GM19023 (cell line): ENCODE data around the gene SLC41A3.
"Not testable (repeated sequence)": the region's sequence is repeated elsewhere in the genome, so short reads cannot be mapped to it uniquely, and the experiment has no call there.

Experiments
- ATAC-seq: cut with Tn5 transposase; IDR thresholded peaks from one replicate; pipeline ENCODE4 v1.9.1; 2021; ENCODE audit warnings: mild to moderate bottlenecking, moderate library complexity; ENCODE audit not compliant: unreplicated experiment

Gene SLC41A3

DNA sequence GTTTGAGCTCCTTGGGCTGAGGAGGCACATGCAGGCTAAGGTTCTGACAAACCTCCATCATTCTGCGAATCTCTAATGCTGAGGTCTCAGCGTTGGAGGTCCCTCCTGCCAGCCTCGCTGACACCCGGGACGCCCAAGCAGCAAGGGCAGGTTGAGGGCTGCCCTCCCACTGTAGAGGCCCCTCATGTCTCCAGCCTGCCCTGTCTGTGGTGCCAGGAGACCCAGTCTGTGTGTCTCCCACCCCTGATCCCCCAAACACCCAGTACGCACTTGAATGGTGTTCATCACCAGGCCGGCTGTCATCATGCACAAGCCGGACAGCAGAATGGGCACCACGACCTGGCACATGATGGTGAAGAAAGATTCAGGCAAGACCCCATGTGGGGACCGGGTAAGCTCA is 27.8 kb downstream of the SLC41A3 start:
- ATAC-seq, result no peak

DNA sequence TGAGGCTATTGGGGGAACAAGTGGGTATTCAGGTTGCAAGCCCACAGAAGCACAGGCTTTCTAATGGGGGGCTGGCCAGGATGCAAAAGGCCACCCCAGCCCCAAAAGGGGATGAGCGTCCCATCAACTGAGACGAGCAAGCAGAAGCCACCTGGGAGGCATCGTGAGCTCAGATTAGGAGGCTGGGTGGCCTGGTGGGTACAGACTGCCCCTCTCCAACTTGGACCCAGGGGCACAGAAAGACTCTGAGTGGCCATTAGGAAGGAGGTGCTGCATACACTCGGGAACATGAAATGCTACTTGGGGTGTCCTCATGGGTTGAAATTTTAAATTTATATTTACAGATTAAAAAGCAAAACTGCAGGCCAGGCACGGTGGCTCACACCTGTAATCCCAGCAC is 29.1 kb downstream of the SLC41A3 start:
- ATAC-seq, result no peak

DNA sequence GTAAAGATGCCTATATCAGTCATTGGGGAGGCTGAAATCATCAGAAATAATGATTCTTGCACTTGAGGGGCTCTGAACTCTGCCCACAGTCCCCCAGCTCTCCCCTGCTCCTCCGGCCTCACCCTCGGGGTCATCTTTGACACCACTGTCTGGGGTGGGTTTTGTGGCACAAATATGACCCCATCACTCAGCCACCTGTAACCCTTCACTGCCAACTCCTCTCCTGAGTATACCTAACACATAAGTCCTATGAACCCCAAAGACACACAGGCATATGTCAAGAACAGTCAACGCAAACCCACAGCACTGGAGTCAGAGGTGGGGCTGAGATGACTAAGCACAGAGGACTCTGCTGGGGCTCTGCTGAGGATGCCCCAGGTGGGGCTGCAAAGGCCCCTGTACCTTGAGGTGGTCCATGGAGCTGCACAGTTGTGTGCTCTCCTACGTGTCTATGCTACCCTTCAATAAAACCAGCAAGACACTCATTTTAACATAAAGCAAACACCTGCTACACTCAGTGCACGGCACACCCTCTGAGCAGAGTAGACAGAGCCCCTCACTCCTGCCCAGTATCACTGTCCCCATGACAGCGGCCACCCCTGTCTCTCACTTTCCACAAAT is 29.9 kb downstream of the SLC41A3 start:
- ATAC-seq, result no peak

DNA sequence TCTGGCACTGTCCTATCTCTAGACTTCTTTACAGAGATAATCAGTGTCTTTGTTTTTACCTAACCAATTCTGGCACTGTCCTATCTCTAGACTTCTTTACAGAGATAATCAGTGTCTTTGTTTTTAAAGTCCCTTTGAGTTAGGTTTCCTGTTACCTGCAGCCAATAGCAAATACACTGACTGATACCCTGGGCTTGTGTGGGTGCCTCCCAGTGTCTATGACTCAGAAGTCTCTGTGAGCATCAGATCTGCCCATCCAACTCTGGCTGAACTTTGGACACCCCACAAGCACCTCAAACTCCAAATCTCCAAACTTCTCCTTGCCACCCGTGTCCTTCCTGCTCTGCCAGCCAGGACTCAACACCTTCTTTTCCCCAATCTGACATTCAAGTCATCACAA is 30.4 kb downstream of the SLC41A3 start:
- no peak for ATAC-seq

DNA sequence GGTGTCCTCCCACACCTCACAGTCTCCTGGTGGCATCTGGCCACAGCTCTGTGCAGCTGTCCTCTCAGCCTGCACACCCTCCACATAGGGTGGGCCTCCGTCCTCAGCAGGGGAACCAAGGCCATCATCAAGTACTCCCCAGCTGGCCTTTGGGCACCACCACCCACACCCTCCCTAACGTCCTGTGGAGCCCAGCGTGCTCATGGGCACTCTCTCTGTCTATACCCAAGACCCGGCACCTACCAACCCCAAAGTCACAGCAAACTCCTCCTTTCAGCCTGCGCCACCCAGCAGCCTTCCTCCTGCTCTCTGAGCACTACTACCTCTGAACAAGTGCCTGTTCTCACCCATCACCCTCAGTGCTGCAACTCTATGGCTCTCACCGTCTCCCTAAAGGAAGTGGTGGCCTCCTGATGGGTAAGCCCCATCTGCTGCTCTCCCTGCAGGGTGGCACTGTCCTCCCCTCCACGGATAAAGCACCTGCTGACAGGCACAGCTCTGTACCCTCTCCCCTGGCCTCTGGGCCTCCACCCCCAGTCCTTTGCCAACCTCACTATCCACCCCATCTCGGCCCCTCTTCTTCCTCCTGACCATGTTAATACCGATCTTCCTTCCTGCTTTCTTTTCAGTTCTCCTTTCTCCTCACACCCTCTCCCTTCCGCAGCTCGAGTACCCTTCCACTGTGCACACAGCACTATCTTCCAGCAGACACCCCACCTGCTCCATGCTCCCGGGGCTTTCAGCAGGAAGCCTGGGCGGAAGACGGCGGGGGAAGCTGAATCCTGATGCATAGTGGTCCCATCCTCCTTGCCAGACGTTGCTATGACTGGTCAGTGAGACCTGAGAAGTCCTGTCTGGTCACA is 31.5 kb downstream of the SLC41A3 start:
- ATAC-seq, result no peak

DNA sequence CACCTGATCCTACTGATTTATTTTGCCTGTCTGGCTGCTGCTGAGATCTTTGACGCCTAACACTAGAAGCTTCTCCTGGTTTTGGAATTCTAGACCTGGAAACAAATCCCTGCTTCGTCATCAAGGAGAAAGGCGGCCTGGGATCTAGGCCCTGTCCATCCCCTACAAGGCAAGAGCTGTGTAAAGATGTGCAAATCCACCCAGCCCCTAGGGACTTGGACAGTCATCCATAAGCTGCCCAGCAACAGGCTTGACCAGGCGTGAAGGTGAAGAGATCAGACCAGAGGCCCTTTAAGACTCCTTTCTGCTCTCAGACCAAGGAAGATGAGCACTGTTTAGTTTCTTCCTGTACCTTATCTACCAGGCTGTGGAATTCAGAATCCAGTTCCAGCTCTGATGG is 32.2 kb downstream of the SLC41A3 start:
- no peak for ATAC-seq

DNA sequence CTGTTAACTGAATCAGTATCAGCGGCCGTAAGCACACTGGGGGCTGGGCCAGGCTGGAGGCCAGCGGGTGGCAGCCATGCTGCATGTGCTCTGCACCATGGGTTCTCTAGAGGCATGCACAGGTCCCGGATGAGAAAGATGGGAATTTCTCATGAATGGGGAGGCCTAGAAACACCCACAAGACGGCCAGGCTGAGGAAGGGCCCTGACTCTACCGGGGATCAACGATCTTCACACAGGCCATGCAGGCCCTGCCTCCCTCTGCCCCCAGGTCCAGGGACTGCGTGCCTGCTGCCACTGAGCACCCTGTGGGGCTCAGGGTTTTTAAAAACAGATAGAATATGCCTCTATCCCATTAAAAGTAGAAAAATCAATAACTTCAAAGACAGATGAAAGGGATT is 32.7 kb downstream of the SLC41A3 start:
- ATAC-seq, result no peak

DNA sequence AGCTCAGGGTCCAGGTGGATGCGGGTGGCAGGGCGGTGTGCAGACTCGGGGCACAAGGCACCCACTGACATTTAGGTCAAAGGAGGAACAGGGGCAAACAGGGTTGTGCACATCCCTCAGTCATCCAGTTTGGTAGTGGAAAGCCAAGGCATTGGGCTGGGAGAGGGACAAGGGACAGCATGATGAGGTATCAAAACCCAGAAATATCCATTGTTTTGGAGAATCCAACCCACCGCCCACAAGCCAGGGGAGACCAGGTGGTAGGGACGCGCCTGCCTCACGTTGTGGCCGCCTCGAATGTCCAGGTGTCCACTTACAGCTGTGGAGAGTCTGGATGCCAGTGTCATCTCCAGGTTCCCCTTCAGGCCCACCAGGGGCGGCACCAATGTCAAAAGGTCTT is 33.3 kb downstream of the SLC41A3 start:
- no peak for ATAC-seq

DNA sequence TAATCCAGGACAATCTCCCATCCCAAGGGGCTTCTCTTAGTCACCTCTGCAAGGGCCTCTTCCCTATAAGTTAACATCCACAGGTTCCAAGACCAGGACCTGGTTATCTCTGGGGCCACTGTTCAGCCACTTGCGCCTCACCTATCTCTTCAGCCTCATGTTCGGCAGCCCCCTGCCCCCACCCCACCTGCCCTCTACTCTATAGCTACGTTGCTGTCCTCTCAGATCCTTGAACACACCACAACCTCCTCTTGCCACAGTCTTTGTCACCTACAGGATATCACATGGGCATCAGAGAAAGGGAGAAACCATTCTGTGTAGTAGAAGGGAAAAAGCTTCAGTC is 33.9 kb downstream of the SLC41A3 start:
- ATAC-seq, result no peak

DNA sequence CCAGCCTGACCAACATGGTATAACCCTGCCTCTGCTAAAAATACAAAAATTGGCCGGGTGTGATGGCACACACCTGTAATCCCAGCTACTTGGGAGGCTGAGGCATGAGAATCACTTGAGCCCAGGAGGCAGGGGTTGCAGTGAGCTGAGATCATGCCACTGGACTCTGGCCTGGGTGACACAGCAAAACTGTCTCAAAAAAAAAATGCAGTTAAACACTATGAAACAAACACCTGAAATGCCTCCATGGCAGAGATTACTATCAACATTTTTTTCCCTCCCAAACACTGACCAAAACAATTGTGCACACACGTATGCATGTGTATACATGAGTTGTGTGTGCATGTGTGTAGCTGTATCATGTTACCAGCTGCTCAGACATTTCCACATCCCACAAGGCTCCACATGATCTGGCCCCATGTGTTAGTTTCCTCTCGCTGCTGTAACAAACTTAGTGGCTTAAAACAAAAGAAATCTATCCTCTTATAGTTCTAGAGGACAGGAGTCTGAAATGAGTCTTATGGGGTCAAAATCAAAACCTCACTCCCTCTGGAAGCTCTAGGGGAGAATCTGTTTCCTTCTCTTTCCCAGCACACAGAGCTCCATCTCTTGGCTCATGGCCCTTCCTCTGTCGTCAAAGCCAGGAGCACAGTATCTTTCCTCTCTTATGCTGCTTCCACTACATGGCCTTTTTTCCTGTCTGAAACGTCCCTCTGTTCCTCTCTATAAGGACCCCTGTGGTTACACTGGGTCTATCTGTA is 34.5 kb downstream of the SLC41A3 start:
- ATAC-seq, result no peak

DNA sequence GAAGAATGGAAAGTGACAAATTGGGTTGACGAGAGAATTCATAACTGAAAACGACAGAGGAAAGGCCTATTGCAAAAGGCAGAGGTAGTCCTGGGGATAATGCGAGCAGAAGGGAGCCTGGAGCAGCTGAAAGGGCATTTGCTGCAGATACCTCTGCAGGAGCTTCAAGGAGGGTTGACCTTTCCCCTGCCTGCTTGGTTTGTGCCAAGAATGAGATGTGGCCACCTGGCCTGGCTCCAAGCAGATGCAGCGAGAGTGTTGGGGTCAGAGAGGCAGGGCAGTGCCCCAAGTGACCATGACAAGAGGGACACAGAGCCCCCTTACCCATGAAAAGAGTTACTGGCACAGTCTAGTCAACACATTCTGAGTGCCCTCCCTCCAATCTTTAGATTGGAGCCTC is 43.5 kb downstream of the SLC41A3 start:
- no peak for ATAC-seq

DNA sequence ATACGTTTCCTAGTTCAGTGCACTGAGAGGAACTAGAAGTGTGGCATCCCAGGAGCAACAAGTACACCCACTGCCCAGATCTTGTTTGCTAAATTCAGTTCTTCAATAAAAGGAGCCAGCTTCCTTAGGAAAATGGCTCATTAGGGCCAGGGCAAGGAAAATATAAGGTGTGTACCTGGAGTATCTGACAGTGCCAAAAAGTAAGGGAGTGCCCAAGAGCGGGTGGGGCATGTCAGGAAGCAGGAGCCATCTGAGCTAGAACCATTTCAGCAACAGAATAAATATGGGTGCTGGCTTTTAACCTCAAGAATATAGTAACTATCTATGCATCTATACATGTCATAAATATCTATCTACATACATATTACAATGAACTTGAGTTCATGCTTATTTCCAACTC is 44.1 kb downstream of the SLC41A3 start:
- no peak for ATAC-seq

DNA sequence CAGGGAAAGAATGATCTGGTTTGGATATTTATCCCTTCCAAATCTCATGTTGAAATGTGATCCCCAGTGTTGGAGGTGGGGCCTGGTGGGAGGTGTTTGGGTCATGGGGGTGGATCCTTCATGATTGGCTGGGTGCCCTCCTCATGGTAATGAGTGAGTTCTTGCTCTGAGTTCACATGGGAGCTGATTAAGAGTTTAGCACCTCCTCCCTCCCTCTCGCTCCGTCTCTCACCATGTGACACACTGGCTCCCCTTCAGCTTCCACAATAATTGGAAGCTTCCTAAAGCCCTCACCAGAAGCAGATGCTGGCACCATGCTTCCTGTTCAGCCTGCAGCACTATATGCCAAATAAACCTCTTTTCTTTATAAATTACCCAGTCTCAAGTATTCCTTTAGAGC is 45.1 kb downstream of the SLC41A3 start:
- not testable (repeated sequence) for ATAC-seq

DNA sequence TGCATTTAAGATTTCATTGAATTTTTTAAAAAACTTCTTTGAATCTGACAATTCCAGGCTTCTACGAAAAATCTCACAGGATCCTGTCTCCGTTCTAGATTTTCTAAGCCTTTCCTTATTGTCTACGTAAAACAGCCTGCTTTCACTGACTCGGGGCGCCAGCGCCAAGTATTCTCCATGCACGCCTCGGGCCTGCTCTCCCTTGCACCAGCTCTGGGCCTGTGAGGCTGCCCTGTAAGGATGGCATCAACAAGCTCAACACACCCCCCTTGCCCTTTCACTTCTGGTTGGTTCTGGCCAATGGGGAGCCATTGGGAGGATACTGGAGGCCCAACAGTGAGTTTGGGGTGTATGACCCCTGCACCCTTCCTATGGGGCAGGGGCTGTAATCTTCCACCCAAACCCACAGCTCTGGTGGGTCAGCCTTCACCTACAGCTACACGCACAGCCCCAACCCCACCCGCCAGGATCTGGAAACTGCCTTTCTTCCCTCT is 47.8 kb downstream of the SLC41A3 start:
- ATAC-seq, result no peak

DNA sequence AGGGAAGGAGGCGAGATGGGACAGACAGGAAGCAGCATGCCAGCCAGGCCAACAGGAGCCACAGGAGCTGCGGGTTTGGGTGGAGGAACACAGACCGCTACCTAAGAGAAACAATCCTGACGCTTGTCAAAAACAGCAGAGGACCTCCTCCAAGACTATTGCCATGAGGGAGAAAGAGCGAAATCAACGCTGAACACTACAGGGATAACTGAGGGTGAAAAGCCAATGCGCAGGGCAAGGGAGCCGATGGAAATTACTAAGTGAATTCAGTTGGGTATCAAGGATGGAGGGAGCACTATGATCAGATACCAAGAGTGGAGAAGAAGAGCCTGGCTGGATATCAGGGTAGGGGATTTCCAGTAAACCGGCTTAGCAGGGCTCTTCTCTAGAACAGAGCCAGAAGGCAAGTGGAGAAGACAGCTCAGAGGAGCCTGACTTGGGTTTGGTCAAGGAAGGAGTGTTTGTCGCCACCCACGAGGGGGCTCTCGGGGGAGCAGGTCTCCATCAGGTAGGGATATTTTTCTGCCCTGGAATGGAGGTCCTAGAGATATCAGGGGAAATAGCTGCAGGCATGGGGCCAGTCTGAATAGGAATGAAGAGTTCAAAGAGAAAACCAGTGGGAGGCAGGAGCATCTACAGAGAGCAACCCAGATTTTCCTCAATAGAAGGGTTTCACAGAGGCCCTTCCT is 48.4 kb downstream of the SLC41A3 start:
- ATAC-seq, result no peak

DNA sequence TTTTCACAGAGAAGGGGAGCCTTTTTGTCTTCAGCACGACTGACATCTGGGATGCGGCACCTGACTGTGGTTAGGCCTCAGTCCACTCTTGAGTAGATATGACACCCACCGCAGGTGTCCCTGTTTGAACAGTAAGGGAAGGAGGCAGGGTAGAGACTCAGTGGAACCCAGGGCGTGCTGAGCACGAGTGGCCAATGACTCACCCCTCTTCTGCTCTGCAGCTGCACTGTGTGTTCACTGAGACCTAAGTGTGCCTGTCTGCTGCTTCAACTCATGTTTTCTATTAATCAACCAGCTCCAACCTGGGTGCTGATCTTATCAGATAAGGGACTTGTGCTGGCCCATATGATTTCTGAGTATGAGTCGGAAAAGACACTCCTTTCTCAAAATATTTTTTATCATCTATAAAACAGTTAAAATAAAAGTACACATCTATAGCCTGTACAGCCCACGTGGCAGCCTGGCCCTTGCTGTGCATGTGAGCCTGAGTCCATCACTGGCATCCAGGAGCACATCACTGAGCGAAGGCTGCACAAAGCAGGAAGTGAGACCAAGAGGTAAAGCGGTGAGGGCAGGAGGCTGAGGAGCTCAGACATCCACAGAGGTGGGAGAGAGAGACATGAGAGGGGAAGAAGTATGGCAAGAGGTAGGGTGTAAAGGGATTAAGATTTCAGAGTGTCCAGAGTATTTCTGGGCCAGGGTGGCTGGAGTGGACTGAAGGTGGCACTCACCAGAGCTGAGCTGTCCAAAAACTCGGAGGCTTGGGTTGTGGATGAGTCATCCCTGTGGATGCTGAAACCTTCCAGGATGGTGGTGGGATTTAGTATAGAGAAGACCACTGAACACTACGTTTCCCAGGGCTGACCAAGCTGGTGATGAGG is 49.2 kb downstream of the SLC41A3 start:
- ATAC-seq, result no peak

DNA sequence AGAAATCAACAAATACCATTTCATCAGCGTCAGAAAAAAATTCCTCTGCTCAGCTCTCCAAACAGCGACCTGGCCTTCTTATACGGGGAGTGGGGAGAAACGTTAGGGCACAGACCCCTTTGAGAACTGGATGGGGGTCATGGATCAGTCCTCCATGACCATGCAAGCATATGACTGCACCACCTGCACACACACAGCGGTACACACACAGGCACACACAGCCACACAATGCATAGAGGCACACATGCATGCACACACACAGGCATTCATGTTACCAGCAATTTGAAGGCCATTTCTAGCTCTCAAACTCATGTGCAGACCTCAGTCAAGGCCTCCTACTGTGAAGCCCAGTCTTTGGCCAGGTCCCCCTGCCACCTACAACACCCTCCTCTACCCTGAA is 50.2 kb downstream of the SLC41A3 start:
- ATAC-seq, result no peak

DNA sequence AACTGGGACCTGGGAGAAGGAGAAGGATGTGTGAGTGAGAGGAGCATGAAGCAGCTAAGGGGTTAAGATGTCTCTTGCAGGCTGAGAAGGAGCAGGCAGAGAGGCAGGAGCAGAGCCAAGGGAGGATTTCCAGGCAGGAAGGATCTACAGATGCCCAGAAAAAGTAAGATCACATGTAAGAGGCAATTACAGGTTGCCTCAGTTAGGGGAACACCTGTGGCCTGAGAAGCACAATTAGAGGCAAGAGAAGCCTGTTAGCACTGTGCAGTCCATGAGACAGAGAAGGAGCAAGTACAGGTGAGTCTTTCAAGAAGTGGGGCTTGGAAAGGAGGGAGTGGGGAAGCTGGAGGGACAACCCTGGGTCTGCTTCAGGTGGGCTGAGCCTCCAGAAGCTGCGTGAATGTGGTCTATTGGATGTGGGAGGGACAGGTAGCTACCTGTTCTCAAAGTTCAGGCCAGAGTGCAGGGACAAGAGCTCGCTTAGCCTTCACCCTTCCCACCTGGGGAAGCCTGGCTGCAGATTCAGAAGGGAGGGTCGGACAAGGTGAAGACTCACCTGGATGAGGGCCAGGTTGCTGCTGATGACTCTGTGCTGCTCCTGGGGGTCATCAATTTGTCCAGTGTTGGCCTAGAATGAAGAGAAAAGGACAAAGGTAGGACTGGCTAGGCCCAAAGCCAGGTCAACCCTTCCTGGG is 50.7 kb downstream of the SLC41A3 start:
- ATAC-seq, result no peak

DNA sequence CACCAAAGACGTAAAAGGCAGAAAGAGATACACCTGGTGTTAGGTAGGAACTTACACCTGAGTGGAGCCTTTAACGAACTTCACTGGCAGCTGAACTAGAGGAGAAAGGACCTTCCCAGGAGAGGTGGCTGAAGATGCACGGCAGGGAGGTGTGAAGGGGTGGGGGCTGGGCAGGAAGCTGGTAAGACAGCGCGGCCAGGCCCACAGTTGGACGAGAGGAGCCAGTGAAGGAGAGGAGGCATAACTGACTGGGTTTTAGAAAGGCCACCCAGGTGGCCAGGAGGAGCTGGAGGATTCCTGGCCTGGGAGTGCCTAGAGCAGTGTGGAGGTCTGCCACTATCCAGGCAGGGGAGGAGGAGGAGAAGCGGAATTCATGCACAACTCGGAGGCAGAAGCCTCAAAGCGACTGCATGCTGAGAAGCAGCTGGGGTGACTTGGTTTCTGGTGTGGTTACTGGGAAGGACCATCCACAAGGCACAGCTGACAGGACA is 51.9 kb downstream of the SLC41A3 start:
- no peak for ATAC-seq
